Measurements from ENCODE around the gene HYDIN.
"Not testable (repeated sequence)": the region's sequence is repeated elsewhere in the genome, so short reads cannot be mapped to it uniquely, and the experiment has no call there.

HYDIN gene

DNA sequence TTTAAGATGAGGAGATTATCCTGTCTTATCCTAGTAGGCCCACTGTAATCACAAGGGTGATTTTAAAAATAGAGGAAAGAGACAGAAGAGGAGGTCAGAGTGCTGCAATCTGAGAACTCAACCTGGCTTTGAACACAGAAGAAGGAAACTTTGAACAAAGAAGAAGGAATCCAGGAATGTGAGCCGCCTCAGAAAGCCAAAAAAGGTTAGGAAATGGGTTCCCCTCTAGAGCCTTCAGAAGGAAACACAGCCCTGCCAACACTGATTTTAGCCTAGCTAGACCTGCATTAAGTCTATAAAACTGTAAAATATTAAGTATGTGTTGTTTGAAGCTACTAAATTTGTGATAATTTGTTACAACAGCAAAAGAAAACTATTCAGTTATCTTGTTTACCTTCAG lies 149.7 kb downstream of the HYDIN start:
- not testable (repeated sequence) for H3K27me3 ChIP-seq (ENCODE audit: control insufficient read depth, insufficient read depth, low read length); H3K36me3 ChIP-seq (ENCODE audit: insufficient read depth, low read length); H3K9ac ChIP-seq (ENCODE audit: low read depth, low read length); H3K4me2 ChIP-seq (ENCODE audit: low read length); H3K4me3 ChIP-seq (ENCODE audit: low read length); H3K4me1 ChIP-seq (ENCODE audit: control insufficient read depth, insufficient read depth, low read length); H3K9me3 ChIP-seq (replicated peaks; ENCODE audit: low read length)

DNA sequence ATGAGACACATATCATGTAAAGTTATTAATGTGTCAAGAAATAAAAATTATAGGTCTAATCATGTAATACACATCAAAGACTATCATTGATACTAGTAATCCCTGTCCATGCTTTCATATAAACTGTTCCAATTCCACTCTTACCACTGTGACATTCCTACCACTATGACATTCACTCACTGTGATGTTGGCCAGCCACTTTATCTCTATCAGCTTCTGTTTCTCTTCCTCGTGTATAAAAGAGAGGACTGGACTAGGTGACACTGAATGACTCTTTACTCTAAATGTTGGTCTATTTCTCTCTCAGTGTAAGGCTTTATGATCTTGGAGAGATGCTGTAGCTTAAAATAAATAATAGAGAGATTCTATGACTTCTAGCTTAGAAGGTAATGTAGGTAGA lies 150.3 kb downstream of the HYDIN start:
- not testable (repeated sequence) for H3K27me3 ChIP-seq (ENCODE audit: control insufficient read depth, insufficient read depth, low read length); H3K36me3 ChIP-seq (ENCODE audit: insufficient read depth, low read length); H3K4me3 ChIP-seq (ENCODE audit: low read length); H3K9me3 ChIP-seq (replicated peaks; ENCODE audit: low read length); H3K4me2 ChIP-seq (ENCODE audit: low read length); H3K9ac ChIP-seq (ENCODE audit: low read depth, low read length); H3K4me1 ChIP-seq (ENCODE audit: control insufficient read depth, insufficient read depth, low read length)

DNA sequence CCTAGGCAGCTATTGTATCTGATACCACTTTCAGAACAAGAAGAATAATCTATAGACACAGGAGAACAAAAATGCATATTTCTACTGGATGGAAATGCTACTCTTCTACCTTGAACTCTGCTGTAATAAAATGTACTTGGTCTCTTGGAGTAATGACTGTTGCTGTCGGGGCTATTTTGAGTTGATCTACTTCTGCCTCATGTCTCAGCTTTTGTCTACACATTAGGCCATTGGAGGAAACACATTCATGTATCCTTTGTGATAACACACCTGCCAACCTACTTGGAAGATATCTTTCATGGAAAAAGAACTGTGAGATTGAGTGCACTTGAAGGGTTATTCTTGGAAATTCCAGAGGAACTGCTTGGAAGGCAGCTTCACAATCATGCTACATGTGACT lies 159.9 kb downstream of the HYDIN start:
- H3K9ac ChIP-seq (ENCODE audit: low read depth, low read length); H3K36me3 ChIP-seq (ENCODE audit: insufficient read depth, low read length); H3K4me3 ChIP-seq (ENCODE audit: low read length); H3K4me2 ChIP-seq (ENCODE audit: low read length); H3K27me3 ChIP-seq (ENCODE audit: control insufficient read depth, insufficient read depth, low read length); H3K9me3 ChIP-seq (replicated peaks; ENCODE audit: low read length); H3K4me1 ChIP-seq (ENCODE audit: control insufficient read depth, insufficient read depth, low read length): not testable (repeated sequence)

DNA sequence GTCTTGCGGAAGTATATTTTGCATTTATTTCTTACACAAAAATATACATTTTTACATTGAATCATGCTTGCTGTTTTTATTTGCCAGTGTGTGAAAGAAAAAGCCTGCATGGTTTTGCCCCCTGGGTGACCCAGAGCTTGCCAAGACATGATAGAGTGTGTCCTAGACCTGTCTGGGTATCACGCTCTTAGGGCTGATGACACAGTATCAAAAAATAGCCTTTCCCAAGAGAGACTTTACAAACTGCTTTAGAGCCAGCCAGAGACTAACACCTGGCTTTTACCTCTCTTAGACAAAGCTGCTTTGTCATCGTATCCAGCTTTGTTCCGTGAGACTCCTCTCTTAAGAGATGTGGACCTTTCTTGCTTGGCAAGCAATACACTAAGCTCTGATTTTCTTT lies 160.7 kb downstream of the HYDIN start:
- H3K4me2 ChIP-seq (ENCODE audit: low read length); H3K27me3 ChIP-seq (ENCODE audit: control insufficient read depth, insufficient read depth, low read length); H3K4me3 ChIP-seq (ENCODE audit: low read length); H3K9me3 ChIP-seq (replicated peaks; ENCODE audit: low read length); H3K36me3 ChIP-seq (ENCODE audit: insufficient read depth, low read length); H3K9ac ChIP-seq (ENCODE audit: low read depth, low read length); H3K4me1 ChIP-seq (ENCODE audit: control insufficient read depth, insufficient read depth, low read length): not testable (repeated sequence)

DNA sequence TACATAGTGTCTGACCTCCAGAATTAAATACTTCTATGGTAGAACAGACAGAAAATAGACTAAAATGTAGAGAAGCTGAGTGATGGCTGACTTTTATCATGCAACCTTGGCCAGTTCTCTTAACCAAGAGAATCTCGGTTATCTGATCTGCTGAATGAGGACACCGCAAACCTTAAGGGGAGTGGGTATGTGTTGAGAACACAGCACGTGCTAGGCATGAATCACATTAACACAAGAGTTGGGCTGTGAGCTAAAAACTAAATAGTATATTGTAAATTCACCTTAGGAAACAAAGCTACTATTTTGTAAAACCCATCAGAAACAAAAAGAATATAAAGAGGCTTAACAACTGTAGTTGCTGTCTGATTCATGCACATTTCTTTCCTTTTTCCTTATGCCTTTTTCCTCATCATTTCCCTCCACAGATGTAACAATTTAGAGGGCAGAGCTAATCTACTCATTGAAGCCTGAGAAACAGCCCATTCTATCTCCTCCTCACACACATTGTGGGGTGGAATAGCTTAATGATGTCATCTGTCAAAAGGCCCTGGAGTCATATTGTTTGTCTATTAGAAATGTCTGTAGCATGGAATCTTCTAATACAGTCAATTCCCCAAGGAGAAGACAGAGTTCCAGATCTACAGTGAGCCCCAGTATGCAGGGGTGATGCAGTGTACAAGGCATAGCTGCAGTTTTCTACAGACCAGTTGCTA lies 176.5 kb downstream of the HYDIN start:
- H3K4me1 ChIP-seq (ENCODE audit: control insufficient read depth, insufficient read depth, low read length); H3K27me3 ChIP-seq (ENCODE audit: control insufficient read depth, insufficient read depth, low read length); H3K4me2 ChIP-seq (ENCODE audit: low read length); H3K36me3 ChIP-seq (ENCODE audit: insufficient read depth, low read length); H3K9ac ChIP-seq (ENCODE audit: low read depth, low read length); H3K4me3 ChIP-seq (ENCODE audit: low read length); H3K9me3 ChIP-seq (replicated peaks; ENCODE audit: low read length): not testable (repeated sequence)

DNA sequence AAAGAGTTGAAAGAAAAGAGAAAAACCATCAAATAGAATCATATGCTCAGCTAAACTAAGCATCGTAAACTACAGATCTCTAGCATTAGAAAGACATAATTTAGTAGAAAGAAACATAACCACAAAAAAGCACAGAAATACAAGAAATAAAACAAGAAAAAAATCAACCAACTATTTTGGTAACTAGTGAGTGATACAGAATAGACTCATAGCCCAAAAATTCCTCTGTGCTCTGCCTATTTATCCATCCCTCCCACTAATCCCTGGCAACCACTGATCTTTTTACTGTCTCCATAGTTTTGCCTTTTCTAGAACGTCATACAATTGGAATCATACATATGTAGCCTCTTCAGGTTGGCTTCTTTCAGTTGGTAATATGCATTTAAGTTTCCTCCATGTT lies 180.2 kb downstream of the HYDIN start:
- not testable (repeated sequence) for H3K9ac ChIP-seq (ENCODE audit: low read depth, low read length)

DNA sequence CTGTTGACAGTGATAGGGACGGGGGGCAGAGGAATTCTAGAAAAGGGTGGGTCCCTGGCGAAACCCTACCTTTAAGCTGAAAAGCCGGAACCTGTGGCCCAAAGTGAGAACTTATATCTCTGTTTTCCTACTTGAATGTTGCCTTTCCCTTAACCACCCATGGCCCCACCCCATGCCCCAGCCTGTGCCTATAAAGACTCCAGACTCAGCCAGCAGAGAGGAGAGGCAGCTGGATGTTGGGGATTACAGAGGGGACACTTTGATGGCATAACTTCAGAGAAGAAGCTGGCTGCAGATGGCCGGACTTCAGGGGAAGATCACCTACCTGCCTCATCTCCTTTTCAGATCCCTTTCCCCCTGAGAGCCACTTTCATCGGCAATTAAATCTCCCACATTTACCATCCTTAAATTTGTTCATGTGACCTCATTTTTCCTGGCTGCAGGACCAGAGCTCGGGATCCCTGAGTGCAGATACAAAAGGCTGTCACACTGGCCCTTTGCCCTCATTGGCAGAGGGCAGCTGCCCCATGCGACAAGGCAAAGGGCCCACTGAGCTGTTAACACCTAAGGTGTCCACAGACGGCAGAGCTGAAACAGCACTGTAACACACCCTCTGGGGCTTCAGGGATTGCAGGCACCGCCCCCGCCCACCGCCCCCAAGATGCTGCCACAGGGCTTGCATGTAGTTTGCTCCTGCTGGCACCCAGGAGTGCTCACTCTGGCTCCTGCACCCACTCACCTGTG lies 191.0 kb downstream of the HYDIN start:
- H3K4me1 ChIP-seq (ENCODE audit: control insufficient read depth, insufficient read depth, low read length); H3K4me3 ChIP-seq (ENCODE audit: low read length); H3K4me2 ChIP-seq (ENCODE audit: low read length); H3K9me3 ChIP-seq (replicated peaks; ENCODE audit: low read length); H3K9ac ChIP-seq (ENCODE audit: low read depth, low read length); H3K27me3 ChIP-seq (ENCODE audit: control insufficient read depth, insufficient read depth, low read length); H3K36me3 ChIP-seq (ENCODE audit: insufficient read depth, low read length): not testable (repeated sequence)

More for the DNA sequence above, 180.2 kb downstream of the HYDIN start:
- H3K4me1 ChIP-seq (ENCODE audit: control insufficient read depth, insufficient read depth, low read length); H3K4me2 ChIP-seq (ENCODE audit: low read length); H3K4me3 ChIP-seq (ENCODE audit: low read length); H3K9me3 ChIP-seq (replicated peaks; ENCODE audit: low read length); H3K36me3 ChIP-seq (ENCODE audit: insufficient read depth, low read length); H3K27me3 ChIP-seq (ENCODE audit: control insufficient read depth, insufficient read depth, low read length): not testable (repeated sequence)

DNA sequence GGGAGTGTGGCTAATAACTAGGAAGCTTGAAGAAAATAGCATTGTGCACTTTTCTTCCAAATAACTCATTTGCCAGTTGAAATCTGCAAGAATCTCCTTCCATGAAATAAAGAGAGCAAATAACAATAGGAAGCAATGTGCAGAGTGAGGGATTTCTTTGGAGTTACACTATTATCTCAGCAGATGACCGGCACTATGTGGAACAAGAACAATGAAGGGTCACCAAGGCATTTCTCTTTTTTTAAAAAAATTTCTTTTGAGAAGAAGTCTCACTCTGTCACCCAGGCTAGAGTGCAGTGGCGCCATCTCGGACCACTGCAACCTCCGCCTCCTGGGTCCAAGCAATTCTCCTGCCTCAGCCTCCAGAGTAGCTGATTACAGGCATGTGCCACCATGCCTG lies 192.1 kb downstream of the HYDIN start:
- H3K9ac ChIP-seq (ENCODE audit: low read depth, low read length); H3K27me3 ChIP-seq (ENCODE audit: control insufficient read depth, insufficient read depth, low read length); H3K4me2 ChIP-seq (ENCODE audit: low read length); H3K9me3 ChIP-seq (replicated peaks; ENCODE audit: low read length); H3K4me1 ChIP-seq (ENCODE audit: control insufficient read depth, insufficient read depth, low read length); H3K36me3 ChIP-seq (ENCODE audit: insufficient read depth, low read length); H3K4me3 ChIP-seq (ENCODE audit: low read length): not testable (repeated sequence)

DNA sequence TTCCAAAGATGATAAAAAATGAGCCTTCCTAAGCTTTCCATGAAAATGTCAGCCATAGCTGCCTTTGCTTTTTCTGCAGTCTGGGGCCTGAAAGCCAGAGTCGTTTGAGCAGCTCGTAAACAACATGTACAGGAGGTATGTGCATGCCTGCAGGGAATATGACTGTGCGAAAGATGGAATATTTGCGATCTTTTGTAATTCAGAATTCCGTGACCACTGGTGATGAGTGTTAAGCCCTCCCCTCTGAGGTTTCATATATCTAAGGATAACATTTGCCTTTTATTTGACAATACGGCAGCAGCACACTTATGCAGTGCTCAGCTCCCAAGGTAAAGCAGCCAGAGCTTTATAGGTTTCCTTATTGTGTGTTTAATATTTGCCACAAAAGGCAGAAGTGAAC lies 192.5 kb downstream of the HYDIN start:
- H3K4me3 ChIP-seq (ENCODE audit: low read length); H3K9ac ChIP-seq (ENCODE audit: low read depth, low read length); H3K4me1 ChIP-seq (ENCODE audit: control insufficient read depth, insufficient read depth, low read length); H3K9me3 ChIP-seq (replicated peaks; ENCODE audit: low read length); H3K36me3 ChIP-seq (ENCODE audit: insufficient read depth, low read length); H3K27me3 ChIP-seq (ENCODE audit: control insufficient read depth, insufficient read depth, low read length); H3K4me2 ChIP-seq (ENCODE audit: low read length): not testable (repeated sequence)

DNA sequence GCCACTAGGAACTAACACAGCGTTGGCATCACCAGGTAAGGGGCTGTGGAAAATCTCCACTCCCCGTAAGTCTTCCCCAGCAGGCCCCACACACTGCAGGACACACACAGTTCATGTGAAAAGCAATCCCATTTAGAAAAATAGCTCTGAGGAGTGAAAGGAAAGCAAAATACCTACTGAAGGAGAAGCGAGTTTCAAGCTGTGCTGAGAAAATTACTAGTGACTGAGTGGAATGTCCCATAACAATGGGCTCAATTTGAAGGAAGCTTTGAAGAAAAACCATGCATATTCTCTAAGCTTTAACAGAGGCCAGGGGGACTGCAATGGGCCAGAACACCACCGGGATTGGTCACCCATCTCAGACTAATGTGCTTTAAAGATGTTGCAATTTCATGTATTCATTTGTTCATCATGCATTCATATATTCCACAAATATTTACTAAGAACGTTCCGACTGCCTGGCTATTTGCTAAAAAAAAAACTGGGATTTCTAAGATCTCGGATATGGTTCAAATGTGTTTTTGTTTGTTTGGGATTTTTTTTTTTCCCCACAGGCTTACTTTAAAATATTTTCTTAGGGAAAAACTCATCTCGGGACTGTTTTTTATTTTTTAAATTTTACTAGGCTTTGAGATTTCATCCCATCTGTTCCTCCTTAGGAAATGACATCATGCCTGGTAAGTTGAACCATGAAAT lies 202.3 kb downstream of the HYDIN start:
- H3K27me3 ChIP-seq (ENCODE audit: control insufficient read depth, insufficient read depth, low read length); H3K4me3 ChIP-seq (ENCODE audit: low read length); H3K9me3 ChIP-seq (replicated peaks; ENCODE audit: low read length); H3K4me1 ChIP-seq (ENCODE audit: control insufficient read depth, insufficient read depth, low read length); H3K9ac ChIP-seq (ENCODE audit: low read depth, low read length); H3K4me2 ChIP-seq (ENCODE audit: low read length); H3K36me3 ChIP-seq (ENCODE audit: insufficient read depth, low read length): not testable (repeated sequence)

DNA sequence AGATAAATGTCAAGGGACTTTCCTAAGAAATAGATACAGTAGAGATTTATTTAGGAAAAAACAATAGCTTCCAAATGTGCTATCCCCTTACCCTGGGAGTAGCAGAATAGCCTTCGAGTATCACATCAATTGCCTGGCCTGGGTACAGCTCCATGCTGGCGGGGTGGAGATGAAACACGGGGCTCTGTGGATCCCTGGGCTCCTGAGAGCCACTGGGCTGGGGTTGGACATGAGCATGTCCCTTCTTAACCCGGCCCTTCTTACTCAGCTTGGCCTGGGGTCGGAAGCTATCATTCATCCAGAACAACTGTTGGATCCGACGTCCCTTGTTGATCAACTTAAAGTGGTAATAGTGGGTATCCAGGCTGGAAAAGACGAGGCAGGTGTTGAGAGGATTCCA lies 203.0 kb downstream of the HYDIN start:
- H3K9ac ChIP-seq (ENCODE audit: low read depth, low read length); H3K36me3 ChIP-seq (ENCODE audit: insufficient read depth, low read length); H3K4me1 ChIP-seq (ENCODE audit: control insufficient read depth, insufficient read depth, low read length); H3K27me3 ChIP-seq (ENCODE audit: control insufficient read depth, insufficient read depth, low read length); H3K4me2 ChIP-seq (ENCODE audit: low read length); H3K9me3 ChIP-seq (replicated peaks; ENCODE audit: low read length); H3K4me3 ChIP-seq (ENCODE audit: low read length): not testable (repeated sequence)

Measured in skeletal muscle satellite cell (primary cell).